CD4-positive, CD25-positive, alpha-beta regulatory T cell (primary cell): Measurements from ENCODE around the gene CFAP54. TPM values are rescaled to one million over a fixed set of nuclear protein-coding genes. Genes with fewer than 3 reads are reported as not detected.

Experiments
- ATAC-seq, 2 donors: fragments of 150-1000 bp; cut with Tn5 transposase; one replicate each; pipeline ENCODE4 v1.10.0; 2021; ENCODE audit warnings: low read depth in 2 of 2, moderate number of reproducible peaks in 2 of 2, moderate library complexity in 1 of 2
- DNase-seq, 3 donors: peaks; one replicate each; pipeline versions ENCODE4 v3.0.0 to v3.0.0-alpha.2; 2012 to 2022; ENCODE audit warnings: mixed read lengths in 1 of 3
- H3K27ac ChIP-seq: one replicate; pipeline ENCODE4 v1.7.0; 2013; ENCODE audit warnings: mild to moderate bottlenecking, low read length; ENCODE audit not compliant: insufficient read depth, poor library complexity, severe bottlenecking
- H3K27me3 ChIP-seq: one replicate; pipeline ENCODE4 v1.7.0; 2013; ENCODE audit warnings: low read length; ENCODE audit not compliant: control insufficient read depth, insufficient read depth
- H3K36me3 ChIP-seq: one replicate; pipeline ENCODE4 v1.7.0; 2013; ENCODE audit warnings: mild to moderate bottlenecking, low read length, moderate library complexity; ENCODE audit not compliant: control insufficient read depth, insufficient read depth
- H3K4me1 ChIP-seq: 2 replicates; pipeline ENCODE4 v1.7.0; 2013; ENCODE audit warnings: mild to moderate bottlenecking, low read length; ENCODE audit not compliant: insufficient read depth, control insufficient read depth, poor library complexity, severe bottlenecking
- H3K4me3 ChIP-seq: one replicate; pipeline ENCODE4 v1.7.0; 2013; ENCODE audit warnings: low read depth, mild to moderate bottlenecking, low read length, moderate library complexity
- H3K9me3 ChIP-seq, 2 experiments: 1 replicate in 1 of 2; 2 replicates in 1 of 2; pipeline ENCODE4 v1.7.0; 2013; ENCODE audit warnings: low read length in 2 of 2, mild to moderate bottlenecking in 1 of 2, moderate library complexity in 1 of 2; ENCODE audit not compliant: control insufficient read depth in 2 of 2
- H3K27ac Mint-ChIP-seq, 3 donors: one replicate each; pipeline ENCODE4 v1.8.0; 2020 to 2022; ENCODE audit warnings: mild to moderate bottlenecking in 3 of 3, mixed read lengths in 3 of 3, moderate library complexity in 2 of 3
- H3K27me3 Mint-ChIP-seq: one replicate; pipeline ENCODE4 v1.8.0; 2022; ENCODE audit warnings: mild to moderate bottlenecking, mixed read lengths
- H3K36me3 Mint-ChIP-seq: one replicate; pipeline ENCODE4 v1.8.0; 2020; ENCODE audit warnings: mixed read lengths
- H3K4me1 Mint-ChIP-seq, 4 donors: one replicate each; pipeline ENCODE4 v1.8.0; 2020 to 2022; ENCODE audit warnings: mixed read lengths in 4 of 4, mild to moderate bottlenecking in 1 of 4
- H3K4me3 Mint-ChIP-seq, 4 donors: one replicate each; pipeline ENCODE4 v1.8.0; 2020 to 2022; ENCODE audit warnings: mild to moderate bottlenecking in 4 of 4, mixed read lengths in 4 of 4, moderate library complexity in 3 of 4
- H3K9me3 Mint-ChIP-seq, 7 donors: one replicate each; pipeline ENCODE4 v1.8.0; 2020 to 2022; ENCODE audit warnings: mixed read lengths in 7 of 7, mild to moderate bottlenecking in 3 of 7, moderate library complexity in 2 of 7
- polyA plus RNA-seq, 4 donors: library from polyadenylated mRNA; unstranded; fragments of 300-500 nt; fragmentation: Illumina TruSeq; gene quantifications; one replicate each; pipeline ENCODE4 v1.2.3, GENCODE V29; 2021
- total RNA-seq: library from RNA; stranded (reverse); gene quantifications from one replicate; pipeline ENCODE4 v1.2.3, GENCODE V29; 2022

The CFAP54 gene
- total and polyA plus RNA-seq, 5 donors from 2014 or later: 0.07 to 0.32 (median 0.27) TPM; not detected in 2

- DNase-seq: no peak
- no peaks in the 10 kb centered on the region for H3K4me1 ChIP-seq
- H3K9me3 Mint-ChIP-seq: peaks cover 0 to 4% (median 0%) of the 10 kb centered on the region in 7 donors
- no peak overlapping the region for H3K4me3 ChIP-seq
- H3K36me3 ChIP-seq: no peaks in the 10 kb centered on the region
- no peak overlapping the region for H3K27ac Mint-ChIP-seq
- no peaks in the 10 kb centered on the region for H3K36me3 Mint-ChIP-seq
- H3K27ac ChIP-seq: no peak overlapping the region
- ATAC-seq: no peak
- no peaks in the 10 kb centered on the region for H3K4me1 Mint-ChIP-seq
- H3K27me3 Mint-ChIP-seq: peaks cover 5% of the 10 kb centered on the region
- H3K27me3 ChIP-seq: no peaks in the 10 kb centered on the region
- no peak overlapping the region for H3K4me3 Mint-ChIP-seq
- peaks cover 0 to 2% of the 10 kb centered on the region in 2 experiments for H3K9me3 ChIP-seq
Observed at GRCh38 chr12:96769400-96769799, 280.0 kb downstream of the CFAP54 start.

- no peak overlapping the region for H3K27ac ChIP-seq
- H3K27me3 ChIP-seq: no peaks in the 10 kb centered on the region
- peaks cover 5% of the 10 kb centered on the region for H3K27me3 Mint-ChIP-seq
- peaks cover 0 to 4% (median 0%) of the 10 kb centered on the region in 7 donors for H3K9me3 Mint-ChIP-seq
- no peaks in the 10 kb centered on the region for H3K36me3 ChIP-seq
- H3K4me3 Mint-ChIP-seq: no peak overlapping the region
- H3K4me1 Mint-ChIP-seq: no peaks in the 10 kb centered on the region
- no peak overlapping the region for H3K4me3 ChIP-seq
- no peak overlapping the region for H3K27ac Mint-ChIP-seq
- DNase-seq (no peak), ATAC-seq (no peak)
- H3K4me1 ChIP-seq: no peaks in the 10 kb centered on the region
- H3K36me3 Mint-ChIP-seq: no peaks in the 10 kb centered on the region
- peaks cover 0 to 2% of the 10 kb centered on the region in 2 experiments for H3K9me3 ChIP-seq
Observed at GRCh38 chr12:96770219-96771102, 281.1 kb downstream of the CFAP54 start.

- H3K9me3 ChIP-seq: peaks cover 0 to 2% of the 10 kb centered on the region in 2 experiments
- H3K4me1 ChIP-seq: no peaks in the 10 kb centered on the region
- no peaks in the 10 kb centered on the region for H3K4me1 Mint-ChIP-seq
- peaks cover 0 to 2% (median 0%) of the 10 kb centered on the region in 7 donors for H3K9me3 Mint-ChIP-seq
- DNase-seq (no peak), ATAC-seq (no peak)
- no peaks in the 10 kb centered on the region for H3K36me3 ChIP-seq
- H3K27me3 Mint-ChIP-seq: peaks cover 4% of the 10 kb centered on the region
- no peak overlapping the region for H3K27ac Mint-ChIP-seq
- no peak overlapping the region for H3K4me3 ChIP-seq
- H3K4me3 Mint-ChIP-seq: no peak overlapping the region
- no peaks in the 10 kb centered on the region for H3K36me3 Mint-ChIP-seq
- no peak overlapping the region for H3K27ac ChIP-seq
- no peaks in the 10 kb centered on the region for H3K27me3 ChIP-seq
Observed at GRCh38 chr12:96773031-96773430, 283.7 kb downstream of the CFAP54 start.

GRCh38 chr12:96774496-96775256 lies 285.3 kb downstream of the CFAP54 start:
- Histone ChIP-seq H3K36me3 (no peaks in the 10 kb centered on the region), H3K4me1 (no peaks in the 10 kb centered on the region), H3K27me3 (no peaks in the 10 kb centered on the region), H3K9me3 (peaks cover 0 to 2% of the 10 kb centered on the region in 2 experiments), H3K27ac (no peak overlapping the region), H3K4me3 (no peak overlapping the region)
- no peak for ATAC-seq
- H3K27me3 Mint-ChIP-seq: peaks cover 4% of the 10 kb centered on the region
- no peaks in the 10 kb centered on the region for H3K4me1 Mint-ChIP-seq
- H3K27ac Mint-ChIP-seq: no peak overlapping the region
- no peak overlapping the region for H3K4me3 Mint-ChIP-seq
- peaks cover 0 to 2% (median 0%) of the 10 kb centered on the region in 7 donors for H3K9me3 Mint-ChIP-seq
- H3K36me3 Mint-ChIP-seq: no peaks in the 10 kb centered on the region
- no peak for DNase-seq

- H3K4me1 Mint-ChIP-seq: no peaks in the 10 kb centered on the region
- H3K27ac Mint-ChIP-seq: no peak overlapping the region
- Histone ChIP-seq H3K4me1 (no peaks in the 10 kb centered on the region), H3K36me3 (no peaks in the 10 kb centered on the region), H3K9me3 (peaks cover 0 to 2% of the 10 kb centered on the region in 2 experiments), H3K27ac (no peak overlapping the region), H3K4me3 (no peak overlapping the region), H3K27me3 (no peaks in the 10 kb centered on the region)
- H3K9me3 Mint-ChIP-seq: peaks cover 0 to 2% (median 0%) of the 10 kb centered on the region in 7 donors
- H3K27me3 Mint-ChIP-seq: peaks cover 9% of the 10 kb centered on the region
- H3K36me3 Mint-ChIP-seq: no peaks in the 10 kb centered on the region
- no peak for DNase-seq
- no peak overlapping the region for H3K4me3 Mint-ChIP-seq
- ATAC-seq: no peak
Observed at GRCh38 chr12:96776908-96777307, 287.5 kb downstream of the CFAP54 start.

GRCh38 chr12:96780330-96780729 lies 291.0 kb downstream of the CFAP54 start:
- no peak for DNase-seq
- no peak overlapping the region for H3K27ac ChIP-seq
- H3K27me3 Mint-ChIP-seq: peaks cover 9% of the 10 kb centered on the region
- H3K27me3 ChIP-seq: no peaks in the 10 kb centered on the region
- H3K9me3 ChIP-seq: no peaks in the 10 kb centered on the region
- H3K36me3 Mint-ChIP-seq: no peaks in the 10 kb centered on the region
- no peaks in the 10 kb centered on the region for H3K4me1 ChIP-seq
- H3K36me3 ChIP-seq: no peaks in the 10 kb centered on the region
- no peak for ATAC-seq
- H3K9me3 Mint-ChIP-seq: no peaks in the 10 kb centered on the region
- no peak overlapping the region for H3K4me3 ChIP-seq
- H3K4me1 Mint-ChIP-seq: no peaks in the 10 kb centered on the region
- no peak overlapping the region for H3K4me3 Mint-ChIP-seq
- H3K27ac Mint-ChIP-seq: no peak overlapping the region

GRCh38 chr12:96786791-96787190 lies 297.4 kb downstream of the CFAP54 start:
- no peak overlapping the region for H3K27ac Mint-ChIP-seq
- ATAC-seq: no peak

More at GRCh38 chr12:96786791-96787190, 297.4 kb downstream of the CFAP54 start:
- no peaks in the 10 kb centered on the region for H3K4me1 ChIP-seq
- no peak overlapping the region for H3K27ac ChIP-seq
- Mint-ChIP-seq H3K27me3 (peaks cover 5% of the 10 kb centered on the region), H3K9me3 (no peaks in the 10 kb centered on the region), H3K4me1 (no peaks in the 10 kb centered on the region), H3K36me3 (no peaks in the 10 kb centered on the region), H3K4me3 (no peak overlapping the region)
- no peak for DNase-seq
- H3K4me3 ChIP-seq: no peak overlapping the region
- no peaks in the 10 kb centered on the region for H3K27me3 ChIP-seq
- H3K9me3 ChIP-seq: no peaks in the 10 kb centered on the region
- no peaks in the 10 kb centered on the region for H3K36me3 ChIP-seq
